Tibial nerve (tissue), 4 donors: ENCODE measurements around the gene FANCD2. TPM values are rescaled to one million over a fixed set of nuclear protein-coding genes. Genes with fewer than 3 reads are reported as not detected.
"Not testable (repeated sequence)": the region's sequence is repeated elsewhere in the genome, so short reads cannot be mapped to it uniquely, and the experiment has no call there.

Source experiments
- DNase-seq, 2 donors: peaks; one replicate each; pipeline ENCODE4 v3.0.0-alpha.2; 2019; ENCODE audit warnings: low spot score in 2 of 2
- H3K27ac ChIP-seq, 4 donors: fragments of 200-600 bp; sonication (generic) in 3 of 4; one replicate each; pipeline ENCODE4 v1.5.1; 2017 to 2019; ENCODE audit warnings: mild to moderate bottlenecking in 1 of 4
- H3K27me3 ChIP-seq, 2 donors: fragments of 200-600 bp; sonication (generic) in 1 of 2; one replicate each; pipeline versions ENCODE4 v1.5.1 to v1.6.0; 2017 to 2019
- H3K36me3 ChIP-seq, 3 donors: fragments of 200-600 bp; sonication (generic); one replicate each; pipeline ENCODE4 v1.5.1; 2018 to 2019
- H3K4me1 ChIP-seq, 4 donors: fragments of 200-600 bp; sonication (generic) in 3 of 4; one replicate each; pipeline ENCODE4 v1.5.1; 2017 to 2019
- H3K4me3 ChIP-seq, 4 donors: fragments of 200-600 bp; sonication (generic) in 3 of 4; one replicate each; pipeline ENCODE4 v1.5.1; 2017 to 2019; ENCODE audit warnings: mild to moderate bottlenecking in 1 of 4, moderate library complexity in 1 of 4
- H3K9me3 ChIP-seq, 4 donors: fragments of 200-600 bp; sonication (generic) in 3 of 4; one replicate each; pipeline ENCODE4 v1.5.1; 2017 to 2019
- EP300 ChIP-seq, 2 donors: sonication (generic); formaldehyde crosslinking; IDR thresholded peaks; one replicate each; pipeline ENCODE4 v1.6.1; 2017; ENCODE audit warnings: antibody characterized with exemption in 2 of 2, mild to moderate bottlenecking in 1 of 2
- POLR2A ChIP-seq, 2 donors: fragments of 450-650 bp; IDR thresholded peaks; one replicate each; pipeline ENCODE4 v1.6.1; 2017; ENCODE audit warnings: antibody characterized with exemption in 2 of 2, mild to moderate bottlenecking in 2 of 2, moderate library complexity in 2 of 2
- WGBS, 2 donors: methylation state at CpG; one replicate each; pipeline ENCODE4 v1.1.5; 2018; 5-methylcytosine and 5-hydroxymethylcytosine counted together
- total RNA-seq, 4 donors: library from RNA; depleted of rRNA; stranded (reverse); fragments of >200 nt; gene quantifications; one replicate each; pipeline ENCODE4 v1.1.0, GENCODE V29; 2016
- TF ChIP-seq, protein P1 (sequence below), 5 experiments: fragments of 200-600 bp in 3 of 5; fragments of 450-650 bp in 2 of 5; sonication (generic) in 3 of 5; IDR thresholded peaks; one replicate each; pipeline ENCODE4 v1.5.1; 2016 to 2019; ENCODE audit warnings: antibody characterized with exemption in 5 of 5, mild to moderate bottlenecking in 3 of 5, moderate library complexity in 2 of 5

The FANCD2 gene
- total RNA-seq, 4 donors from 2014 or later, result 2.0 to 13.7 (median 7.6) TPM

DNA sequence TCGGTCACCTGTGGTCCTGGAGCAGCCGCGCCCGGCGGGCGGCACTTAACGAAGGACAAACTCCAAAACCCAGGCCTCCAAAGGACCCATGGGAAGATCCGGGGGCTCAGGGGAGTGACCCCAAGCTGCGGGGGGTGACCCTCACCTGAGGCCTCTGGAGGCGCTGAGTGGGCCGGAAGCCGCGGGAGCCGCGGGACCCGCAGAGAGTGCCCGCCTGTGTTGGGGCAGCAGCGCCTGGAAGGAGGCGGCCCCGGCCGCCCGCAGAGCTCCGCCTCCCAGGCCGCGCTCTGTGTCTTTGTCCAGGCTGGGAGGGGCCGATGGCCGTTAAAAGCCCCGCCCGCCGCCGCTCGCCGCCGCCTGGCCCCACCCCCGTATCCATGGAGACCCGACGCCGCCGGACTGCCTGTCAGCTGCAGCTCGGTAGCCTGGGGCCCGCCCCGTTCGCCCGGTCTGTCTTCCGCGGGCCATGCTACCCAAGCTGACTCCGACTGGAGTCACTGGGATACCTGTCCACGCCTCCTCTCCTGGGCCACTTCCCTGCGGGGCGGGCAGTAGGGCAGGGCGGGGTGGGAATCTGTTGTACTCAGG, 15.3 kb upstream of the FANCD2 start:
- Histone ChIP-seq H3K36me3 (no peaks in the 10 kb centered on the region), H3K27me3 (no peaks in the 10 kb centered on the region), H3K4me3 (peak overlapping the region; percentile 38 to 66 (median 60)), H3K27ac (peak overlapping the region in 3 of 4 donors; percentile 70 to 77 (median 73)), H3K4me1 (peaks cover 0 to 49% (median 27%) of the 10 kb centered on the region in 4 donors), H3K9me3 (no peaks in the 10 kb centered on the region)
- DNase-seq, result peak; percentile 91 to 93
- WGBS, 2 donors, result 0 to 1% methylated on average over 6 to 32 of the region's 51 CpGs
- TF ChIP-seq, protein P1, sequence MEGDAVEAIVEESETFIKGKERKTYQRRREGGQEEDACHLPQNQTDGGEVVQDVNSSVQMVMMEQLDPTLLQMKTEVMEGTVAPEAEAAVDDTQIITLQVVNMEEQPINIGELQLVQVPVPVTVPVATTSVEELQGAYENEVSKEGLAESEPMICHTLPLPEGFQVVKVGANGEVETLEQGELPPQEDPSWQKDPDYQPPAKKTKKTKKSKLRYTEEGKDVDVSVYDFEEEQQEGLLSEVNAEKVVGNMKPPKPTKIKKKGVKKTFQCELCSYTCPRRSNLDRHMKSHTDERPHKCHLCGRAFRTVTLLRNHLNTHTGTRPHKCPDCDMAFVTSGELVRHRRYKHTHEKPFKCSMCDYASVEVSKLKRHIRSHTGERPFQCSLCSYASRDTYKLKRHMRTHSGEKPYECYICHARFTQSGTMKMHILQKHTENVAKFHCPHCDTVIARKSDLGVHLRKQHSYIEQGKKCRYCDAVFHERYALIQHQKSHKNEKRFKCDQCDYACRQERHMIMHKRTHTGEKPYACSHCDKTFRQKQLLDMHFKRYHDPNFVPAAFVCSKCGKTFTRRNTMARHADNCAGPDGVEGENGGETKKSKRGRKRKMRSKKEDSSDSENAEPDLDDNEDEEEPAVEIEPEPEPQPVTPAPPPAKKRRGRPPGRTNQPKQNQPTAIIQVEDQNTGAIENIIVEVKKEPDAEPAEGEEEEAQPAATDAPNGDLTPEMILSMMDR (IDR thresholded peaks at IDR 0.05), result no peak
- TF ChIP-seq EP300 (IDR thresholded peaks at IDR 0.05), result peak; percentile 30 to 54
- peak in 1 of 2 donors; percentile 48 for TF ChIP-seq POLR2A (IDR thresholded peaks at IDR 0.05)

DNA sequence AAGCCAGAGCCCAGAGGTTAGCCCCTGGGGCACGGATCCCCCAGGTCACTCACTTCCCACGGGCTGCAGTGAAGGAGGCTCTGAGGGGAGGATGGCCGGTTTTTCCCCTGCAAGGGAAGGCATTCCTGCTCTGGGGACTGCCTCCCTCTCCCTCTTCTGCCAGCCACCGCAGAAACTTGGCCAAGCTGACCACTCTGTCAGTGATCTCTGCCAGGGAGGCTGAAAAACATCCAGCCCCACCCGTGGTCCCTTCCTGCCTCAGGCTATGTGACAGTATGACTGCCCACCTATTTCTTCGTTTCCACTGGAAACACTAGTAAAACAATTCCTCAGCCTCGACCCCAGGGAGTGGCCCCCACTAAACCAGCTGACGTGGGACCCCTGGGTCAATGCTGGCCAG, 14.6 kb upstream of the FANCD2 start:
- Histone ChIP-seq H3K4me3 (peak overlapping the region in 3 of 4 donors; percentile 57 to 66 (median 64)), H3K4me1 (peaks cover 0 to 56% (median 31%) of the 10 kb centered on the region in 4 donors), H3K36me3 (no peaks in the 10 kb centered on the region), H3K27ac (peak overlapping the region in 2 of 4 donors; percentile 73 to 77), H3K9me3 (no peaks in the 10 kb centered on the region), H3K27me3 (no peaks in the 10 kb centered on the region)
- no peak for TF ChIP-seq EP300 (IDR thresholded peaks at IDR 0.05)
- TF ChIP-seq, protein P1 (IDR thresholded peaks at IDR 0.05), result no peak
- TF ChIP-seq POLR2A (IDR thresholded peaks at IDR 0.05), result no peak
- DNase-seq, result no peak
- WGBS, 2 donors, result 30 to 34% methylated on average over 8 of the region's 8 CpGs

DNA sequence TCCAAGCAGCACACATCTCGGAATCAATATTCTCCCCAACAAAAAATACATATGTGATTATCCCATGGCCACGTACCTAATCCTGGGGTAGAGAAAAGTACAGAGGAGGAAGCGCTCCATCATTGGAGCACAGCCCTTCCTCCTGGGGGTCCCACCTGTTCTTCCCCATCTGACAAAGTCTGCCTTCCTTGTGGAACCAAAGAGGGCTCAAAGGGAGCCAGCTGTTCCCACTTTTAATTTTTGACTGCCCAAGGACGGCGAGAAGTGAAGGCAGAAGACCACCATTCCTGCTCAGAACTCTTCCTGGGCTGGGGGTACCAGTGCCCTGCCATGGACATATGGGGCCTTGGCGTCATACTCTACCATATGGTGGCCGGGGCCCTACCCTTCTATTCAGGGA, 14.1 kb upstream of the FANCD2 start:
- peaks cover 0 to 59% (median 31%) of the 10 kb centered on the region in 4 donors for H3K4me1 ChIP-seq
- no peaks in the 10 kb centered on the region for H3K27me3 ChIP-seq
- no peak overlapping the region for H3K4me3 ChIP-seq
- DNase-seq, result no peak
- WGBS, 2 donors, result 90 to 95% methylated on average over 7 of the region's 7 CpGs
- H3K36me3 ChIP-seq, result no peaks in the 10 kb centered on the region
- TF ChIP-seq EP300 (IDR thresholded peaks at IDR 0.05), result no peak
- TF ChIP-seq, protein P1 (IDR thresholded peaks at IDR 0.05), result no peak
- TF ChIP-seq POLR2A (IDR thresholded peaks at IDR 0.05), result no peak
- H3K27ac ChIP-seq, result peak overlapping the region in 1 of 4 donors; percentile 49
- H3K9me3 ChIP-seq, result no peaks in the 10 kb centered on the region

DNA sequence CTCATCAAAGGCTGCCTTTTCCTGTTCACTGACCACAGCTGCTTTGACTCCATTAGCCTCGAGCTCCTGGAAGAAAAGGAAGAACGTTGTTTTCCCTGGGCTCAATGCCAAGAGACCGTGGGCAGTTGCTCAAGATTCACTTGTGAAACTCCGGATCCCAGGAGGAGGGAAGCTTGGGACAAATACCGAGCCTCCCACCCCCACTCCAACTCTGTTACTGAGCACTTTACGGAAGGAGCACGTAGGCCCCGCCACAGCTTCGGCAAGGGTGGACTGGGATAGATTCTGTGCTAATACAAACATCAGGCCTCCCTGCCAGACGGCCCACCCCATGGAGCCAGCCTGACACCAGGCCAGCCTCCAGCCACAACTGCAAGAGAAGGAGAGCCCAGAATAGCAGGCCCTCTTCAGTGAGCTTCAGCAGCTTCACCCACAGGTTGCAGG, 10.8 kb upstream of the FANCD2 start:
- WGBS, 2 donors, result 0 to 2% methylated on average over 7 to 10 of the region's 10 CpGs
- TF ChIP-seq POLR2A (IDR thresholded peaks at IDR 0.05) (peak in 1 of 2 donors; percentile 34), EP300 (IDR thresholded peaks at IDR 0.05) (peak in 1 of 2 donors; percentile 91)
- TF ChIP-seq, protein P1 (IDR thresholded peaks at IDR 0.05), result no peak
- peak overlapping the region; percentile 70 to 99 (median 85) for H3K27ac ChIP-seq
- H3K4me1 ChIP-seq, result peaks cover 0 to 35% (median 23%) of the 10 kb centered on the region in 4 donors
- no peaks in the 10 kb centered on the region for H3K27me3 ChIP-seq
- peak; percentile 89 to 95 for DNase-seq
- H3K36me3 ChIP-seq, result peaks cover 0 to 33% (median 2%) of the 10 kb centered on the region in 3 donors
- peak overlapping the region in 1 of 4 donors; percentile 21 for H3K4me3 ChIP-seq
- no peaks in the 10 kb centered on the region for H3K9me3 ChIP-seq

DNA sequence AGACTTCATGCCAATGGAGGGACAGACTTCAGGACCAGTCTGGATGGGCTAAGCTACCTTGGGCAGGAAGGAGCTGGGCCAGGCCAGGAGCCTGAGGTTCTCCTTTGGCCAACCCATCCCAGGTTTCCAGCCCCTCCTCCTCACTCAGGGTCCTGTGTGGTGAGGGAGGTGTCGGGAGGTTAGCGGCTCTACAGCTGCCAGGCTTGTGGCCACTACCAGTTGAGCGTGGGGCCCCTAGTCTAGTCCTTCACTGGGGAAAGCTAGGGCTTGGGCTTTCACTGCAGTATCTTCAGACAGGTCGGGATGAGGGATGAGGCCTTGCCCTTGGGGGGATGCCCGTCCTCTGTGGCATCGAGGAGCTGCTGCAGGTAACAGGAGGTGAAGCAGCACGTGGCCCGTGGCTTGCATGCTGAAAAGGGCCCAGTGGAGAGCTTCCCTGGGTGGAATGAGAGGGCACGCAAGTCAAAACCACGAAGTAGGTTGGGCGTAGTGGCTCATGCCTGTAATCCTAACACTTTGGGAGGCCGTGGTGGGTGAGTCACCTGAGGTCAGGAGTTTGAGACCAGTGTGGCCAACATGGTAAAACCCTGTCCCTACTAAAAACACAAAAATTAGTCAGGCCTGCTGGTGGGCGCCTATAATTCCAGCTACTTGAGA, 8.5 kb upstream of the FANCD2 start:
- H3K9me3 ChIP-seq, result no peaks in the 10 kb centered on the region
- no peak for DNase-seq
- peaks cover 0 to 56% (median 2%) of the 10 kb centered on the region in 3 donors for H3K36me3 ChIP-seq
- H3K4me1 ChIP-seq, result peaks cover 0 to 24% (median 14%) of the 10 kb centered on the region in 4 donors
- H3K27me3 ChIP-seq, result no peaks in the 10 kb centered on the region
- 87 to 88% methylated on average over 12 to 13 of the region's 13 CpGs for WGBS, 2 donors
- H3K27ac ChIP-seq, result peak overlapping the region in 1 of 4 donors; percentile 43
- TF ChIP-seq EP300 (IDR thresholded peaks at IDR 0.05), result no peak
- TF ChIP-seq, protein P1 (IDR thresholded peaks at IDR 0.05), result no peak
- no peak for TF ChIP-seq POLR2A (IDR thresholded peaks at IDR 0.05)
- H3K4me3 ChIP-seq, result no peak overlapping the region

DNA sequence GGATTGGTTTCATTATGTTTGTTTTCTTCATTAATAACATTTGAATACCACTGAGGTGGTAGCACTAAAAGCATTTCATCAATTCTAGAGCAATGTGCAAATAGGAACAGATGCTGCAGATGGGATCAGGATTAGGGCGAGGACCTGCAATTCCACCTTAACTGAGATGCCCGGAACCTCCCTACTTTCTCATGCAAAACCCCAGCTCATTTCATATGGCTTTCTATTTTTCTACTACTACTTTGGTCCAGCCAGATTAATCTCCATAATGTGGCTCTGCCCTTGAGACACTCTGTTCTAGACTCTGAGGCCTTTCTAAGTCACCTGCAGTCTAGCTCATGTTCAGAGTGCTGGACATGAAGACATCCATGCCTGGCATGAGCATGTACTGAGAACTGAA, 7.4 kb upstream of the FANCD2 start:
- Histone ChIP-seq H3K36me3 (peaks cover 0 to 66% (median 2%) of the 10 kb centered on the region in 3 donors), H3K4me1 (peaks cover 0 to 29% (median 14%) of the 10 kb centered on the region in 4 donors)
- not testable (repeated sequence) for DNase-seq, H3K27ac ChIP-seq, H3K27me3 ChIP-seq, H3K4me3 ChIP-seq, H3K9me3 ChIP-seq
- 90 to 97% methylated on average over 2 of the region's 2 CpGs for WGBS, 2 donors
